ENCODE results near the gene ALDH3B2. TPM values are rescaled to one million over a fixed set of nuclear protein-coding genes. Genes with fewer than 3 reads are reported as not detected.
A peak's percentile ranks its signal among the peaks of the same experiment; 100 is the strongest.

The ALDH3B2 gene
- total and polyA plus RNA-seq, 2 donors (not counting 1 experiment from before 2014, with no cell fraction given) = 0.09 TPM; not detected in 1

GRCh38 chr11:67628710-67629385 is 45.6 kb downstream of the ALDH3B2 start:
- H3K4me3 Mint-ChIP-seq = peak overlapping the region; percentile 90
- no peaks in the 10 kb centered on the region for H3K27me3 ChIP-seq (replicated peaks in 1 of 4; ENCODE audit: control extremely low read depth in 1 of 4, control insufficient read depth in 3 of 4, insufficient read depth in 4 of 4, low read length in 3 of 4)
- intact Hi-C loops (cut with micrococcal nuclease) = loop anchor here (1.0 kb wide), 5 partner anchors 15 to 57 kb away; no protein-coding TSS in a partner anchor
- no peaks in the 10 kb centered on the region for H3K9me3 Mint-ChIP-seq (ENCODE audit: insufficient read depth)
- H2AFZ ChIP-seq (ENCODE audit: insufficient read depth, low read depth, low read length, poor library complexity, severe bottlenecking) = peak overlapping the region; percentile 75
- H3K27ac ChIP-seq (ENCODE audit: low read length in 2 of 2) = peak overlapping the region; percentile 55 to 61
- CTCF ChIA-PET = interaction anchor here (0.6 to 7.5 kb wide), 29 partner anchors 10 to 905 kb away, joined by 3 to 105 read pairs (median 5); partner anchors contain the start of genes ACY3, GSTP1, POLD4 and PPP1CA
- WGBS (ENCODE audit: insufficient coverage) = 68% methylated on average over 25 of the region's 25 CpGs
- peaks cover 17% of the 10 kb centered on the region for H3K4me1 Mint-ChIP-seq
- no peaks in the 10 kb centered on the region for H3K79me2 ChIP-seq (ENCODE audit: control insufficient read depth, insufficient read depth, low read length)
- no peak for TF ChIP-seq EZH2 (IDR thresholded peaks at IDR 0.05; ENCODE audit: borderline replicate concordance, insufficient read depth, low read depth, low read length, poor library complexity, severe bottlenecking)
- TF ChIP-seq, protein P1, sequence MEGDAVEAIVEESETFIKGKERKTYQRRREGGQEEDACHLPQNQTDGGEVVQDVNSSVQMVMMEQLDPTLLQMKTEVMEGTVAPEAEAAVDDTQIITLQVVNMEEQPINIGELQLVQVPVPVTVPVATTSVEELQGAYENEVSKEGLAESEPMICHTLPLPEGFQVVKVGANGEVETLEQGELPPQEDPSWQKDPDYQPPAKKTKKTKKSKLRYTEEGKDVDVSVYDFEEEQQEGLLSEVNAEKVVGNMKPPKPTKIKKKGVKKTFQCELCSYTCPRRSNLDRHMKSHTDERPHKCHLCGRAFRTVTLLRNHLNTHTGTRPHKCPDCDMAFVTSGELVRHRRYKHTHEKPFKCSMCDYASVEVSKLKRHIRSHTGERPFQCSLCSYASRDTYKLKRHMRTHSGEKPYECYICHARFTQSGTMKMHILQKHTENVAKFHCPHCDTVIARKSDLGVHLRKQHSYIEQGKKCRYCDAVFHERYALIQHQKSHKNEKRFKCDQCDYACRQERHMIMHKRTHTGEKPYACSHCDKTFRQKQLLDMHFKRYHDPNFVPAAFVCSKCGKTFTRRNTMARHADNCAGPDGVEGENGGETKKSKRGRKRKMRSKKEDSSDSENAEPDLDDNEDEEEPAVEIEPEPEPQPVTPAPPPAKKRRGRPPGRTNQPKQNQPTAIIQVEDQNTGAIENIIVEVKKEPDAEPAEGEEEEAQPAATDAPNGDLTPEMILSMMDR (IDR thresholded peaks at IDR 0.05) = no peak
- ATAC-seq (ENCODE audit: low read depth) (no peak), DNase-seq (peak; percentile 39)
- H3K4me1 ChIP-seq (ENCODE audit: control insufficient read depth in 2 of 2, insufficient read depth in 2 of 2, low read length in 2 of 2) = peaks cover 14 to 19% of the 10 kb centered on the region in 2 donors
- peak overlapping the region in 4 of 5 experiments; percentile 61 to 76 (median 72) for H3K4me3 ChIP-seq (ENCODE audit: control extremely low read depth in 1 of 5, extremely low read depth in 1 of 5, insufficient read depth in 1 of 5, low read depth in 2 of 5, low read length in 4 of 5)
- H3K27me3 Mint-ChIP-seq = no peaks in the 10 kb centered on the region
- peaks cover 9% of the 10 kb centered on the region for H4K20me1 ChIP-seq (ENCODE audit: control insufficient read depth, insufficient read depth, low read length, poor library complexity, severe bottlenecking)
- H3K9me3 ChIP-seq (ENCODE audit: control extremely low read depth in 1 of 3, control insufficient read depth in 2 of 3, insufficient read depth in 1 of 3, low read length in 2 of 3) = no peaks in the 10 kb centered on the region
- no peaks in the 10 kb centered on the region for H3K36me3 ChIP-seq (replicated peaks in 1 of 2; ENCODE audit: control extremely low read depth in 1 of 2, control insufficient read depth in 1 of 2, extremely low read depth in 1 of 2, insufficient read depth in 2 of 2, low read length in 1 of 2)
- POLR2A ChIA-PET = interaction anchor here (0.6 to 2.8 kb wide), 11 partner anchors 14 to 192 kb away, joined by 3 to 31 read pairs (median 6); partner anchors contain the start of genes ACY3, GSTP1 and PTPRCAP
- no peak overlapping the region for H3K9ac ChIP-seq (ENCODE audit: low read length)
- H3K27ac Mint-ChIP-seq = peak overlapping the region; percentile 83
- peak overlapping the region; percentile 99 for H3K4me2 ChIP-seq (replicated peaks; ENCODE audit: low read depth, low read length, poor library complexity, severe bottlenecking)
